ENCODE measurements around the gene CCDC159.

GRCh38 chr19:11359421-11359820 lies 13.1 kb downstream of the CCDC159 start:
- TF ChIP-seq, protein P1, sequence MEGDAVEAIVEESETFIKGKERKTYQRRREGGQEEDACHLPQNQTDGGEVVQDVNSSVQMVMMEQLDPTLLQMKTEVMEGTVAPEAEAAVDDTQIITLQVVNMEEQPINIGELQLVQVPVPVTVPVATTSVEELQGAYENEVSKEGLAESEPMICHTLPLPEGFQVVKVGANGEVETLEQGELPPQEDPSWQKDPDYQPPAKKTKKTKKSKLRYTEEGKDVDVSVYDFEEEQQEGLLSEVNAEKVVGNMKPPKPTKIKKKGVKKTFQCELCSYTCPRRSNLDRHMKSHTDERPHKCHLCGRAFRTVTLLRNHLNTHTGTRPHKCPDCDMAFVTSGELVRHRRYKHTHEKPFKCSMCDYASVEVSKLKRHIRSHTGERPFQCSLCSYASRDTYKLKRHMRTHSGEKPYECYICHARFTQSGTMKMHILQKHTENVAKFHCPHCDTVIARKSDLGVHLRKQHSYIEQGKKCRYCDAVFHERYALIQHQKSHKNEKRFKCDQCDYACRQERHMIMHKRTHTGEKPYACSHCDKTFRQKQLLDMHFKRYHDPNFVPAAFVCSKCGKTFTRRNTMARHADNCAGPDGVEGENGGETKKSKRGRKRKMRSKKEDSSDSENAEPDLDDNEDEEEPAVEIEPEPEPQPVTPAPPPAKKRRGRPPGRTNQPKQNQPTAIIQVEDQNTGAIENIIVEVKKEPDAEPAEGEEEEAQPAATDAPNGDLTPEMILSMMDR (conservative IDR thresholded peaks at IDR 0.05; ENCODE audit: low read length), result no peak
- no peak for TF ChIP-seq EZH2phosphoT487 (IDR thresholded peaks at IDR 0.05; ENCODE audit: borderline replicate concordance)
